Sigmoid colon (tissue), 4 donors: ENCODE results near the gene G3BP2.

ENCODE experiments used
- EP300 ChIP-seq, 4 donors: sonication (generic); formaldehyde crosslinking; IDR thresholded peaks; one replicate each; pipeline ENCODE4 v1.6.1; 2017; ENCODE audit warnings: antibody characterized with exemption in 4 of 4
- POLR2A ChIP-seq, 2 donors: fragments of 450-650 bp; IDR thresholded peaks; one replicate each; pipeline ENCODE4 v1.6.1; 2016; ENCODE audit warnings: antibody characterized with exemption in 2 of 2, mild to moderate bottlenecking in 2 of 2, moderate library complexity in 2 of 2
- POLR2AphosphoS5 ChIP-seq, 4 donors: sonication (generic); formaldehyde crosslinking; IDR thresholded peaks; one replicate each; pipeline ENCODE4 v1.6.1; 2017; ENCODE audit warnings: antibody characterized with exemption in 4 of 4
- TF ChIP-seq, protein P1 (sequence below), 4 experiments: fragments of 450-650 bp in 3 of 4; fragments of 200-600 bp in 1 of 4; IDR thresholded peaks; one replicate each; pipeline ENCODE4 v1.5.1; 2016 to 2019; ENCODE audit warnings: antibody characterized with exemption in 4 of 4, mild to moderate bottlenecking in 3 of 4, moderate library complexity in 2 of 4

DNA sequence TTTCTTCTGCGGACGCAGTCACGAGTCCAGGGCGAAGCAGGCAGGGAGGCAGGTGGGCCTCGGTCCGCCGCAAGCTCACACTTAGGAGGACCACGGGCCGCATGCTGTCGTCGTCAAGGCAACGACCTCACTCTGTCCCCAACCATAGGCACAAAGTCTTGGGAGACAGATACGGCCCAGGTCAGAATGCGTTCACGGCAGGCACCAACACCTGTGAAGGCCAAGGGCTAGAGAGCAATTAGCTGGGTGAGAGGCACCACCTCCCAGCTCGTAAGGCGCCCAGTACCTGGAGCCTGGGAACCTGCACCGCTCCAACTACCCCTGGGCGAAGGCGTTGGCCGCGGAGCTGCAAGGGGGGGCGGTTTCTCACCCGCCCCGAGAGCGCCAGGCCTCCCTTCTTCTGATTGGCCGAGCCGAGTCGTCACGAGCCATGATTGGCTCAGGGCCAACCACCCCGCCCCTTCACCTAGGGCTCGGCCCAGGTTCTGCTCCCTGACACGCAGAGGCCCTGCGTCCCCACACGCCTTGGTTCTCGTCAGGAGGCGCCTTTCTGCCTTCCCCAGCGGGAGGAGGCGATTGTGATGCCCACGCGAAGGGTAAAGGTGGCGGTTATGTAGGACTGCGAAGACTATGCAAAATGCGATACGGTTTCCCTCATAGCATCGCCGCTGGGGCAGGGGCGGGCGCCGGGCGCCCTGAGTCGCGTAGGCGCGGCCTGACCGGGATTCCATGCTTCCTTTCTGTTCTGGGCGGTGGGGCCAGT lies 42.9 kb downstream of the G3BP2 start, which contains the start of gene CDKL2:
- TF ChIP-seq POLR2A (IDR thresholded peaks at IDR 0.05) (peak in 1 of 2 donors; percentile 37), POLR2AphosphoS5 (IDR thresholded peaks at IDR 0.05) (peak; percentile 50 to 75 (median 66)), EP300 (IDR thresholded peaks at IDR 0.05) (no peak)
- TF ChIP-seq, protein P1, sequence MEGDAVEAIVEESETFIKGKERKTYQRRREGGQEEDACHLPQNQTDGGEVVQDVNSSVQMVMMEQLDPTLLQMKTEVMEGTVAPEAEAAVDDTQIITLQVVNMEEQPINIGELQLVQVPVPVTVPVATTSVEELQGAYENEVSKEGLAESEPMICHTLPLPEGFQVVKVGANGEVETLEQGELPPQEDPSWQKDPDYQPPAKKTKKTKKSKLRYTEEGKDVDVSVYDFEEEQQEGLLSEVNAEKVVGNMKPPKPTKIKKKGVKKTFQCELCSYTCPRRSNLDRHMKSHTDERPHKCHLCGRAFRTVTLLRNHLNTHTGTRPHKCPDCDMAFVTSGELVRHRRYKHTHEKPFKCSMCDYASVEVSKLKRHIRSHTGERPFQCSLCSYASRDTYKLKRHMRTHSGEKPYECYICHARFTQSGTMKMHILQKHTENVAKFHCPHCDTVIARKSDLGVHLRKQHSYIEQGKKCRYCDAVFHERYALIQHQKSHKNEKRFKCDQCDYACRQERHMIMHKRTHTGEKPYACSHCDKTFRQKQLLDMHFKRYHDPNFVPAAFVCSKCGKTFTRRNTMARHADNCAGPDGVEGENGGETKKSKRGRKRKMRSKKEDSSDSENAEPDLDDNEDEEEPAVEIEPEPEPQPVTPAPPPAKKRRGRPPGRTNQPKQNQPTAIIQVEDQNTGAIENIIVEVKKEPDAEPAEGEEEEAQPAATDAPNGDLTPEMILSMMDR (IDR thresholded peaks at IDR 0.05) = no peak
